GM12878 (cell line): Measurements from ENCODE around the gene ZNRF3.

Experiments
- POLR2A ChIP-seq: IDR thresholded peaks from 2 replicates; pipeline ENCODE4 v1.6.1; 2011; ENCODE audit warnings: low read depth, mild to moderate bottlenecking, low read length
- REST ChIP-seq: IDR thresholded peaks from 2 replicates; pipeline ENCODE4 v1.6.1; 2012; ENCODE audit warnings: mild to moderate bottlenecking, low read depth, low read length
- TF ChIP-seq, protein P1 (sequence below): fragments of 450-650 bp; IDR thresholded peaks from 2 replicates; pipeline ENCODE4 v1.6.1; 2014; ENCODE audit warnings: mild to moderate bottlenecking

DNA sequence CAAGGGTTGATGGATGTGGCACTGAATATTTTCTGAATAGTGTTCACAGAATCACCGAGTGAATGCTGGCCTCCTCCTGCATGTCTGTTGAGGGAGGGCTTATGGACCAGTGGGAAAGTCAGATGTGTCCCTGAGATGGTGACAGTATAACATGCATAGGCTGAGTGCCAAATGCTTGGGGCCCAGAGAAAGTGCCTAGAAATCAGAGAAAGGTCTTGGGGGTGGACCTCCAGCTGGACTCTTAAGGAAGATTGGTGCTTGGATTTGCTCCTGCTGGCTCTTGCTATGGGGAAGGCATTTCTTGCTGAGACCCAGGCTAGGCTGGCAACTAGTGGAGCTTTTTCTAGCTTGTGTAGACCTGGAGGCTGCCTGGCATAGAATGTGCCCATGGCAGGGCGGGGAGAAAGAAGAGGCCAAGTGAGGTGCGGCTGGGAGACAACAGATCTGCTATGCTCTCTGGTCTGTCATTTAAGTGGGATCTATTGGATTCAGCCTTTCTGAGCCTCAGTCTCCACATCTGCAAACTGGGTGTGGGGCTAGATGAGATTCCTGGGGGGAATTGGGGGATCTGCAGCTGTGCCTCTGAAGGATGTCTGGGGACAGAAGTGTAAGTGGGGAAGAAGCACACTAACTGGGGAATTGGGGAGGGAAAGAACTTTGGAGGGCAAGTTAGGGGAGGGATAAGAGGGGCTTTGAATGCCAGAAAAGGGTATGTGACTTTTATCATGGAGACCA is 27.4 kb downstream of the ZNRF3 start:
- TF ChIP-seq POLR2A (no peak), REST (no peak)
- TF ChIP-seq, protein P1, sequence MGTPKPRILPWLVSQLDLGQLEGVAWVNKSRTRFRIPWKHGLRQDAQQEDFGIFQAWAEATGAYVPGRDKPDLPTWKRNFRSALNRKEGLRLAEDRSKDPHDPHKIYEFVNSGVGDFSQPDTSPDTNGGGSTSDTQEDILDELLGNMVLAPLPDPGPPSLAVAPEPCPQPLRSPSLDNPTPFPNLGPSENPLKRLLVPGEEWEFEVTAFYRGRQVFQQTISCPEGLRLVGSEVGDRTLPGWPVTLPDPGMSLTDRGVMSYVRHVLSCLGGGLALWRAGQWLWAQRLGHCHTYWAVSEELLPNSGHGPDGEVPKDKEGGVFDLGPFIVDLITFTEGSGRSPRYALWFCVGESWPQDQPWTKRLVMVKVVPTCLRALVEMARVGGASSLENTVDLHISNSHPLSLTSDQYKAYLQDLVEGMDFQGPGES: no peak
